ENCODE results near the gene ELFN1. TPM values are rescaled to one million over a fixed set of nuclear protein-coding genes. Genes with fewer than 3 reads are reported as not detected.

The ELFN1 gene
- total and polyA plus RNA-seq, 9 of the 15 experiments (the other 6 are each of a cell fraction or from before 2014, with no cell fraction given) = 0.04 to 0.64 (median 0.18) TPM; not detected in 2

GRCh38 chr7:1794888-1795542 is 124.9 kb downstream of the ELFN1 start:
- H3K9me3 ChIP-seq (replicated peaks; ENCODE audit: control insufficient read depth, insufficient read depth, low read depth, low read length) = no peaks in the 10 kb centered on the region; the same call in none of the 2 replicates
- ChIA-PET POLR2A (interaction anchor here (1.6 kb wide), 1 partner anchor 9 kb away, joined by 3 read pairs; no protein-coding TSS in a partner anchor), CTCF (ENCODE audit: low intra/inter-chr PET ratio) (no interaction called here)
- no peaks in the 10 kb centered on the region for H3K9me1 ChIP-seq (ENCODE audit: control insufficient read depth, insufficient read depth, low read length)
- DNase-seq (ENCODE audit: extremely low read depth in 1 of 4, low spot score in 3 of 4) (peak in 2 of 4 experiments; percentile 35 to 48), FAIRE-seq (peak; percentile 54), ATAC-seq (peak; percentile 39; the same call in 1 of the 3 replicates)
- H3K27me3 ChIP-seq (ENCODE audit: control insufficient read depth in 2 of 2, insufficient read depth in 2 of 2, low read length in 2 of 2) = peaks cover 0 to 7% of the 10 kb centered on the region in 2 experiments; a peak in 1 of 5 replicates
- H3K36me3 ChIP-seq (ENCODE audit: control insufficient read depth, insufficient read depth, low read length) = no peaks in the 10 kb centered on the region
- H3K27ac ChIP-seq (ENCODE audit: extremely low read depth, low read depth, low read length) = no peak overlapping the region
- BruUV-seq (replicated peaks) = no TSS peak
- H3K9ac ChIP-seq (ENCODE audit: insufficient read depth in 1 of 2, low read depth in 2 of 2, low read length in 2 of 2) = no peak overlapping the region
- H3K4me1 ChIP-seq (replicated peaks in 1 of 2; ENCODE audit: control insufficient read depth in 2 of 2, insufficient read depth in 2 of 2, low read length in 2 of 2) = no peaks in the 10 kb centered on the region
- H3K4me2 ChIP-seq (ENCODE audit: insufficient read depth, low read length) = no peak overlapping the region
- intact Hi-C loops (cut with micrococcal nuclease) (no loop called here), in situ Hi-C loops (cut with MboI) (no loop called here)
- WGBS (ENCODE audit: insufficient coverage, low coverage, missing lambda C conversion rate) = 0% methylated on average over 1 of the region's 1 CpG
- no peak overlapping the region for H2AFZ ChIP-seq (ENCODE audit: low read depth, low read length)
- no peaks in the 10 kb centered on the region for H4K20me1 ChIP-seq (replicated peaks; ENCODE audit: control insufficient read depth, insufficient read depth, low read length)
- H3K4me3 ChIP-seq = no peak overlapping the region
- no peaks in the 10 kb centered on the region for H3K79me2 ChIP-seq (ENCODE audit: control insufficient read depth, insufficient read depth, low read length)
- no peak for TF ChIP-seq MEF2D (tag; conservative IDR thresholded peaks at IDR 0.05; ENCODE audit: low read depth)
- TF ChIP-seq ZNF280A (IDR thresholded peaks at IDR 0.05; ENCODE audit: low read depth, partially characterized antibody) = peak; percentile 35
- TF ChIP-seq RBM25 (IDR thresholded peaks at IDR 0.05; ENCODE audit: low read depth, low read length, severe bottlenecking) = peak; percentile 85
- TF ChIP-seq PKNOX1 (IDR thresholded peaks at IDR 0.05) = no peak
- TF ChIP-seq NR2C1 (IDR thresholded peaks at IDR 0.05) = no peak
- TF ChIP-seq NR2C1 (tag; IDR thresholded peaks at IDR 0.05) = no peak
- TF ChIP-seq ZNF239 (CRISPR knock-in tag; IDR thresholded peaks at IDR 0.05) = no peak
- no peak for TF ChIP-seq CBFB (CRISPR knock-in tag; IDR thresholded peaks at IDR 0.05)
- TF ChIP-seq CREB5 (CRISPR knock-in tag; IDR thresholded peaks at IDR 0.05) = no peak
- no peak for TF ChIP-seq CBX2 (IDR thresholded peaks at IDR 0.05; ENCODE audit: insufficient read depth, low read length, poor library complexity, severe bottlenecking)
- TF ChIP-seq TARDBP (IDR thresholded peaks at IDR 0.05) = no peak
- no peak for TF ChIP-seq ZNF184 (CRISPR knock-in tag; IDR thresholded peaks at IDR 0.05)
- no peak for TF ChIP-seq SMARCE1 (IDR thresholded peaks at IDR 0.05)
- TF ChIP-seq ZNF639 (CRISPR knock-in tag; conservative IDR thresholded peaks at IDR 0.05 in 1 of 2, IDR thresholded peaks at IDR 0.05 in 1 of 2) = no peak
- no peak for TF ChIP-seq USF2 (CRISPR knock-in tag; IDR thresholded peaks at IDR 0.05)
- TF ChIP-seq ZNF507 (tag; conservative IDR thresholded peaks at IDR 0.05) = peak; percentile 98
- no peak for TF ChIP-seq ADNP (tag; IDR thresholded peaks at IDR 0.05)
